Measurements from ENCODE around the gene CPNE9. TPM values are rescaled to one million over a fixed set of nuclear protein-coding genes. Genes with fewer than 3 reads are reported as not detected.

Gene CPNE9
- total and polyA plus RNA-seq, 2 experiments from 2014 or later = 7.0 to 8.8 TPM

Other genes with a start within 250 kb of the CPNE9 start
- 11.1 and 11.5 TPM in 2 replicates for gene LHFPL4, start 150.0 kb upstream of the CPNE9 start, total RNA-seq (2014; rRNA removed; shearing (Covaris generic))
- gene LHFPL4, start 150.0 kb upstream of the CPNE9 start, polyA plus RNA-seq (2016; fragmentation: Nextera tagmentation; extraction: Ambion mirVana) = 2.3 and 4.2 TPM in 2 replicates
- gene MTMR14, start 54.3 kb upstream of the CPNE9 start, total RNA-seq (2014; rRNA removed; shearing (Covaris generic)) = 48.9 and 54.3 TPM in 2 replicates
- 32.8 and 34.4 TPM in 2 replicates for gene MTMR14, start 54.3 kb upstream of the CPNE9 start, polyA plus RNA-seq (2016; fragmentation: Nextera tagmentation; extraction: Ambion mirVana)
- 23.7 and 24.7 TPM in 2 replicates for gene BRPF1, start 27.9 kb downstream of the CPNE9 start, total RNA-seq (2014; rRNA removed; shearing (Covaris generic))
- 6.3 and 8.0 TPM in 2 replicates for gene BRPF1, start 27.9 kb downstream of the CPNE9 start, polyA plus RNA-seq (2016; fragmentation: Nextera tagmentation; extraction: Ambion mirVana)
- gene OGG1, start 46.1 kb downstream of the CPNE9 start, total RNA-seq (2014; rRNA removed; shearing (Covaris generic)) = 25.4 and 27.6 TPM in 2 replicates
- gene OGG1, start 46.1 kb downstream of the CPNE9 start, polyA plus RNA-seq (2016; fragmentation: Nextera tagmentation; extraction: Ambion mirVana) = 17.4 and 20.6 TPM in 2 replicates
- 3.1 and 4.4 TPM in 2 replicates for gene CAMK1, start 66.1 kb downstream of the CPNE9 start, total RNA-seq (2014; rRNA removed; shearing (Covaris generic))
- gene CAMK1, start 66.1 kb downstream of the CPNE9 start, polyA plus RNA-seq (2016; fragmentation: Nextera tagmentation; extraction: Ambion mirVana) = 4.4 and 4.9 TPM in 2 replicates
- gene TADA3, start 88.6 kb downstream of the CPNE9 start, total RNA-seq (2014; rRNA removed; shearing (Covaris generic)) = 54.4 and 61.7 TPM in 2 replicates
- gene TADA3, start 88.6 kb downstream of the CPNE9 start, polyA plus RNA-seq (2016; fragmentation: Nextera tagmentation; extraction: Ambion mirVana) = 29.1 and 31.5 TPM in 2 replicates
- 171 and 176 TPM in 2 replicates for gene ARPC4, start 89.2 kb downstream of the CPNE9 start, total RNA-seq (2014; rRNA removed; shearing (Covaris generic))
- 71.9 and 73.0 TPM in 2 replicates for gene ARPC4, start 89.2 kb downstream of the CPNE9 start, polyA plus RNA-seq (2016; fragmentation: Nextera tagmentation; extraction: Ambion mirVana)
- 4.5 and 5.3 TPM in 2 replicates for gene TTLL3, start 106.4 kb downstream of the CPNE9 start, total RNA-seq (2014; rRNA removed; shearing (Covaris generic))
- gene TTLL3, start 106.4 kb downstream of the CPNE9 start, polyA plus RNA-seq (2016; fragmentation: Nextera tagmentation; extraction: Ambion mirVana) = 3.7 and 4.9 TPM in 2 replicates
- gene RPUSD3, start 140.2 kb downstream of the CPNE9 start, total RNA-seq (2014; rRNA removed; shearing (Covaris generic)) = 73.4 and 82.8 TPM in 2 replicates
- 59.6 and 64.3 TPM in 2 replicates for gene RPUSD3, start 140.2 kb downstream of the CPNE9 start, polyA plus RNA-seq (2016; fragmentation: Nextera tagmentation; extraction: Ambion mirVana)
- not detected in 2 replicates for gene CIDEC, start 176.4 kb downstream of the CPNE9 start, total RNA-seq (2014; rRNA removed; shearing (Covaris generic))
- gene CIDEC, start 176.4 kb downstream of the CPNE9 start, polyA plus RNA-seq (2016; fragmentation: Nextera tagmentation; extraction: Ambion mirVana) = not detected in 2 replicates
- 22.5 and 23.7 TPM in 2 replicates for gene JAGN1, start 186.8 kb downstream of the CPNE9 start, total RNA-seq (2014; rRNA removed; shearing (Covaris generic))
- 27.9 and 32.0 TPM in 2 replicates for gene JAGN1, start 186.8 kb downstream of the CPNE9 start, polyA plus RNA-seq (2016; fragmentation: Nextera tagmentation; extraction: Ambion mirVana)
- gene IL17RE, start 199.0 kb downstream of the CPNE9 start, total RNA-seq (2014; rRNA removed; shearing (Covaris generic)) = 3.4 and 4.3 TPM in 2 replicates
- gene IL17RE, start 199.0 kb downstream of the CPNE9 start, polyA plus RNA-seq (2016; fragmentation: Nextera tagmentation; extraction: Ambion mirVana) = 1.0 and 1.1 TPM in 2 replicates
- gene IL17RC, start 213.3 kb downstream of the CPNE9 start, total RNA-seq (2014; rRNA removed; shearing (Covaris generic)) = 12.6 and 15.0 TPM in 2 replicates
- 8.4 and 10.2 TPM in 2 replicates for gene IL17RC, start 213.3 kb downstream of the CPNE9 start, polyA plus RNA-seq (2016; fragmentation: Nextera tagmentation; extraction: Ambion mirVana)
- gene CRELD1, start 230.0 kb downstream of the CPNE9 start, total RNA-seq (2014; rRNA removed; shearing (Covaris generic)) = 8.4 and 11.5 TPM in 2 replicates
- 13.1 and 14.3 TPM in 2 replicates for gene CRELD1, start 230.0 kb downstream of the CPNE9 start, polyA plus RNA-seq (2016; fragmentation: Nextera tagmentation; extraction: Ambion mirVana)
- gene PRRT3, start 248.6 kb downstream of the CPNE9 start, total RNA-seq (2014; rRNA removed; shearing (Covaris generic)) = 5.1 and 6.9 TPM in 2 replicates
- 4.3 TPM in 2 replicates for gene PRRT3, start 248.6 kb downstream of the CPNE9 start, polyA plus RNA-seq (2016; fragmentation: Nextera tagmentation; extraction: Ambion mirVana)